ENCODE measurements around the gene LARP1B.

- no peak for TF ChIP-seq ZNF274 (IDR thresholded peaks at IDR 0.05; ENCODE audit: low read depth, low read length)
- no peak for TF ChIP-seq YY1 (IDR thresholded peaks at IDR 0.05; ENCODE audit: insufficient read depth, insufficient read length)
Measured at GRCh38 chr4:128029907-128030306, 31.2 kb upstream of the LARP1B start.

Measured in NT2/D1 (cell line).